ENCODE measurements around the gene RABGEF1.

GRCh38 chr7:66790196-66790595 lies 49.7 kb downstream of the RABGEF1 start:
- TF ChIP-seq CTCF (conservative IDR thresholded peaks at IDR 0.05; ENCODE audit: low read depth in 2 of 2) (no peak), ZNF114 (CRISPR knock-in tag; IDR thresholded peaks at IDR 0.05) (no peak), EZH2 (IDR thresholded peaks at IDR 0.05; ENCODE audit: low read depth, unreplicated experiment) (no peak), CREB1 (CRISPR knock-in tag; IDR thresholded peaks at IDR 0.05; ENCODE audit: low read depth) (no peak), POLR2AphosphoS5 (IDR thresholded peaks at IDR 0.05; ENCODE audit: low read depth) (no peak), EZH2phosphoT487 (IDR thresholded peaks at IDR 0.05; ENCODE audit: unreplicated experiment) (no peak), ETS1 (IDR thresholded peaks at IDR 0.05) (no peak), STAT1 (IDR thresholded peaks at IDR 0.05; ENCODE audit: unreplicated experiment) (no peak), REST (IDR thresholded peaks at IDR 0.05; ENCODE audit: unreplicated experiment) (no peak), ZNF462 (CRISPR knock-in tag; IDR thresholded peaks at IDR 0.05) (no peak)
